Glutamatergic neuron (in vitro differentiated cells): ENCODE data around the gene MRPS27. TPM values are rescaled to one million over a fixed set of nuclear protein-coding genes. Genes with fewer than 3 reads are reported as not detected.

Source experiments
- DNase-seq: peaks from one replicate; pipeline ENCODE4 v3.0.0; 2022
- H3K27ac Mint-ChIP-seq: one replicate; pipeline ENCODE4 v1.8.0; 2020; ENCODE audit warnings: mild to moderate bottlenecking, mixed read lengths, inconsistent platforms; ENCODE audit not compliant: unreplicated experiment
- H3K27me3 Mint-ChIP-seq: one replicate; pipeline ENCODE4 v1.8.0; 2020; ENCODE audit warnings: mild to moderate bottlenecking, moderate library complexity, mixed read lengths, inconsistent platforms; ENCODE audit not compliant: unreplicated experiment
- H3K36me3 Mint-ChIP-seq: one replicate; pipeline ENCODE4 v1.8.0; 2020; ENCODE audit warnings: mild to moderate bottlenecking, mixed read lengths, inconsistent platforms; ENCODE audit not compliant: unreplicated experiment
- H3K4me1 Mint-ChIP-seq: one replicate; pipeline ENCODE4 v1.8.0; 2020; ENCODE audit warnings: mild to moderate bottlenecking, low read depth, mixed read lengths, inconsistent platforms; ENCODE audit not compliant: unreplicated experiment
- H3K4me3 Mint-ChIP-seq: one replicate; pipeline ENCODE4 v1.8.0; 2020; ENCODE audit warnings: mild to moderate bottlenecking, mixed read lengths, inconsistent platforms; ENCODE audit not compliant: unreplicated experiment
- H3K9me3 Mint-ChIP-seq: one replicate; pipeline ENCODE4 v1.8.0; 2020; ENCODE audit warnings: mild to moderate bottlenecking, moderate library complexity, mixed read lengths, inconsistent platforms; ENCODE audit not compliant: unreplicated experiment
- CTCF ChIP-seq: fragments of 200-600 bp; sonication (generic); IDR thresholded peaks from one replicate; pipeline ENCODE4 v1.5.0; 2021; ENCODE audit not compliant: partially characterized antibody, unreplicated experiment
- total RNA-seq: library from RNA; stranded (reverse); fragmentation: NEBNext Ultra II Directional; extraction: Animal tissue kit (Norgen Biotek cat#: 25700); gene quantifications from one replicate; pipeline ENCODE4 v1.2.1, GENCODE V29; 2021; ENCODE audit not compliant: unreplicated experiment

The MRPS27 gene
- total RNA-seq, 1 donor from 2014 or later, result 30.1 TPM

- Mint-ChIP-seq H3K4me3 (no peak overlapping the region), H3K36me3 (peaks cover 16% of the 10 kb centered on the region)
These were observed 131.9 kb downstream of the MRPS27 start for GRCh38 chr5:72188166-72188565.

GRCh38 chr5:72187388-72188075 is 132.5 kb downstream of the MRPS27 start:
- DNase-seq, result no peak
- peak overlapping the region; percentile 66 for H3K27ac Mint-ChIP-seq
- H3K4me1 Mint-ChIP-seq, result peaks cover 71% of the 10 kb centered on the region
- peaks cover 48% of the 10 kb centered on the region for H3K27me3 Mint-ChIP-seq
- H3K36me3 Mint-ChIP-seq, result peaks cover 16% of the 10 kb centered on the region
- TF ChIP-seq CTCF, result no peak
- no peak overlapping the region for H3K4me3 Mint-ChIP-seq
- H3K9me3 Mint-ChIP-seq, result peaks cover 64% of the 10 kb centered on the region

More at GRCh38 chr5:72188166-72188565, 131.9 kb downstream of the MRPS27 start:
- peaks cover 65% of the 10 kb centered on the region for H3K9me3 Mint-ChIP-seq
- H3K27ac Mint-ChIP-seq, result peak overlapping the region; percentile 46
- no peak for TF ChIP-seq CTCF
- peaks cover 66% of the 10 kb centered on the region for H3K4me1 Mint-ChIP-seq
- peaks cover 49% of the 10 kb centered on the region for H3K27me3 Mint-ChIP-seq
- DNase-seq, result no peak

- peaks cover 65% of the 10 kb centered on the region for H3K4me1 Mint-ChIP-seq
- no peak for DNase-seq
- no peak for TF ChIP-seq CTCF
- H3K4me3 Mint-ChIP-seq, result peak overlapping the region; percentile 55
- H3K9me3 Mint-ChIP-seq, result peaks cover 66% of the 10 kb centered on the region
- H3K27ac Mint-ChIP-seq, result peak overlapping the region; percentile 83
- H3K36me3 Mint-ChIP-seq, result peaks cover 11% of the 10 kb centered on the region
- peaks cover 43% of the 10 kb centered on the region for H3K27me3 Mint-ChIP-seq
These were observed 134.3 kb downstream of the MRPS27 start for GRCh38 chr5:72185496-72186329.

- H3K27ac Mint-ChIP-seq, result peak overlapping the region; percentile 73
- peaks cover 69% of the 10 kb centered on the region for H3K9me3 Mint-ChIP-seq
- DNase-seq, result no peak
- peaks cover 66% of the 10 kb centered on the region for H3K4me1 Mint-ChIP-seq
- H3K4me3 Mint-ChIP-seq, result no peak overlapping the region
- peaks cover 11% of the 10 kb centered on the region for H3K36me3 Mint-ChIP-seq
- TF ChIP-seq CTCF, result no peak
- H3K27me3 Mint-ChIP-seq, result peaks cover 48% of the 10 kb centered on the region
These were observed 135.6 kb downstream of the MRPS27 start for GRCh38 chr5:72184408-72184807.
